Measurements from ENCODE around the gene ZRANB1. TPM values are rescaled to one million over a fixed set of nuclear protein-coding genes. Genes with fewer than 3 reads are reported as not detected.
A peak's percentile ranks its signal among the peaks of the same experiment; 100 is the strongest.

The ZRANB1 gene
- total RNA-seq, 4 donors from 2014 or later: 35.5 to 48.7 (median 44.3) TPM

DNA sequence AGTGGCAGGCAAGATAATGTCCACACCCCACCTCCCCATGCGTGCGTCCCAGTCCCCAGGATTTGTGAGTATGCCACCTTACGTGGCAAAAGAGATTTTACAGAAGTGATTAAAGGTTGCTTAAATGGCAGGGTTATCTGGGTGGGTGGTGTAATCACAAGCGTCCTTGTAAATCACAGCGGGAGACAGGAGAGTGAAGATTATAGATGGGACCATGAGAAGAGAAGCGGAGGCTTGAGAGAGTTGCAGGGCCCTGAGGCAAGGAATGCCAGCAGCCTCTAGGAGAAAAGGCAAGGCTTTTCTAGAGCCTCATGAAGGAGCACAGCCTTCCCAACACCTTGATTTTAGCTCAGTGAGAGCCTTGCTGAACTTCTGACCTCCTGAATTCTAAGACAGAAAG lies 10.2 kb downstream of the ZRANB1 start:
- Histone ChIP-seq H3K9me3 (no peaks in the 10 kb centered on the region), H3K27ac (no peak overlapping the region), H3K27me3 (no peaks in the 10 kb centered on the region), H3K4me3 (no peak overlapping the region), H3K36me3 (no peaks in the 10 kb centered on the region), H3K4me1 (peaks cover 11 to 55% (median 13%) of the 10 kb centered on the region in 3 donors)
- TF ChIP-seq EP300 (IDR thresholded peaks at IDR 0.05) (no peak), POLR2A (IDR thresholded peaks at IDR 0.05) (no peak), POLR2AphosphoS5 (IDR thresholded peaks at IDR 0.05) (no peak)
- TF ChIP-seq, protein P1, sequence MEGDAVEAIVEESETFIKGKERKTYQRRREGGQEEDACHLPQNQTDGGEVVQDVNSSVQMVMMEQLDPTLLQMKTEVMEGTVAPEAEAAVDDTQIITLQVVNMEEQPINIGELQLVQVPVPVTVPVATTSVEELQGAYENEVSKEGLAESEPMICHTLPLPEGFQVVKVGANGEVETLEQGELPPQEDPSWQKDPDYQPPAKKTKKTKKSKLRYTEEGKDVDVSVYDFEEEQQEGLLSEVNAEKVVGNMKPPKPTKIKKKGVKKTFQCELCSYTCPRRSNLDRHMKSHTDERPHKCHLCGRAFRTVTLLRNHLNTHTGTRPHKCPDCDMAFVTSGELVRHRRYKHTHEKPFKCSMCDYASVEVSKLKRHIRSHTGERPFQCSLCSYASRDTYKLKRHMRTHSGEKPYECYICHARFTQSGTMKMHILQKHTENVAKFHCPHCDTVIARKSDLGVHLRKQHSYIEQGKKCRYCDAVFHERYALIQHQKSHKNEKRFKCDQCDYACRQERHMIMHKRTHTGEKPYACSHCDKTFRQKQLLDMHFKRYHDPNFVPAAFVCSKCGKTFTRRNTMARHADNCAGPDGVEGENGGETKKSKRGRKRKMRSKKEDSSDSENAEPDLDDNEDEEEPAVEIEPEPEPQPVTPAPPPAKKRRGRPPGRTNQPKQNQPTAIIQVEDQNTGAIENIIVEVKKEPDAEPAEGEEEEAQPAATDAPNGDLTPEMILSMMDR (IDR thresholded peaks at IDR 0.05): no peak
- WGBS, 2 donors (ENCODE audit: low coverage in 1 of 2): 82 to 98% methylated on average over 2 to 6 of the region's 6 CpGs
- ATAC-seq: no peak

DNA sequence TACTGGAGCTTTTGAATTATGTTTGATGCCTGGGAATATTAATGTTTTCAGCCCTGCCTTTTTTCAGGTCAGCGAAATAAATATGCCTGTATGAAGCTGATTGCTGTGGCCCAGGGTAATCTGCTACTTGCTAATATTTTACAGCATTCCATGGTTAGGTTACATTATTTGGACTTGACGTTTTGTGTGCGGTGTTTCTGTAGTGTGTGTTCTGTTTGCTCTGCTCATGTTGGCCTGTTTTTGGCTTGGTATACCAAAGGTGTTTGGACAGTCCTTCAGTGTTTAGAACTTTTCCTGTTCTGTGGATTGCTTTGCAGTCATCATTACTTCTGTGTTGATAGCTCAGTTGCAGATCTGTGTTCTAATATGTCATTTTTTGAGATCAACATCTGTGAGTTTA lies 11.5 kb downstream of the ZRANB1 start:
- H3K9me3 ChIP-seq: no peaks in the 10 kb centered on the region
- 70 to 80% methylated on average over 2 to 3 of the region's 3 CpGs for WGBS, 2 donors (ENCODE audit: low coverage in 1 of 2)
- peaks cover 7 to 54% (median 13%) of the 10 kb centered on the region in 3 donors for H3K4me1 ChIP-seq
- TF ChIP-seq EP300 (IDR thresholded peaks at IDR 0.05) (no peak), POLR2A (IDR thresholded peaks at IDR 0.05) (no peak), POLR2AphosphoS5 (IDR thresholded peaks at IDR 0.05) (no peak)
- TF ChIP-seq, protein P1 (IDR thresholded peaks at IDR 0.05): no peak
- no peak overlapping the region for H3K4me3 ChIP-seq
- H3K27me3 ChIP-seq: no peaks in the 10 kb centered on the region
- H3K36me3 ChIP-seq: no peaks in the 10 kb centered on the region
- H3K27ac ChIP-seq: no peak overlapping the region
- ATAC-seq: no peak

DNA sequence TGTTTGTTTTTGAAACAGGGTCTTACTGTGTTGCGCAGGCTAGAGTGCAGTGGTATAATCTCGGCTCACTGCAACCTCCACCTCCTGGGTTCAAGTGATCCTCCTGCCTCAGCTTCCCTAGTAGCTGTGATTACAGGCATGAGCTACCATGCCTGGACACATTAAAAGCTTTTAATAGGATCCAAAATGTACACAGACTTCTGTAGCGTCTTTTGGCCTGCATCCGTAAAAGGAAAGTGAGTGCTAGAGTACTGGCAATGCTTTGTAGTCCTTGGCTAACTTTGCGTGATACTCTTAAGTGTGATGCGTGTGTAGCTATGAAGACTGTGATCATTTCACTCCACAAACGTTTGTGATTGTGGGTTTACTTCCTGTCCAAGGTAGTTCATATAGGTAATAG lies 13.3 kb downstream of the ZRANB1 start:
- ATAC-seq: no peak
- peak overlapping the region in 1 of 4 donors; percentile 25 for H3K27ac ChIP-seq

DNA sequence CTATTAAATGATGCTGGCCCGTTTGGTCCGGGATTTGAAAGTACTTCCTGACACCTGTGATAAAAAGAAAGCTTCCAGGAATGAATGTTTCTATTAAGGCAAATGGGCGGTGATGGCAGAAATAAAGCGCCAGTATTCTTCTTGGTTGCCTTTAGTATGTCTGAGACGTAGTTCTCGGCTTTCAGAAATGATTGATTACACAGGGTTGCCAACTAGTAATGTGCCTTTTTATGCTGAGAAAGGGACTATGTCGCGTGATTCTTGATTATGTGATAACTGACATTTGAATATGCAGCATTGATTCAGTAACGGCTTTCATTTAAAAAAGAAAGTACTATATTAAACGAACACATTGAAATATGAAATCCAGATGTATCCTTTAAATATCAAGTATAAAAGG lies 13.9 kb downstream of the ZRANB1 start:
- ATAC-seq: no peak
- Histone ChIP-seq H3K4me1 (peaks cover 7 to 62% (median 13%) of the 10 kb centered on the region in 3 donors), H3K36me3 (no peaks in the 10 kb centered on the region), H3K4me3 (no peak overlapping the region), H3K27me3 (no peaks in the 10 kb centered on the region), H3K27ac (peak overlapping the region in 2 of 4 donors; percentile 25 to 35), H3K9me3 (no peaks in the 10 kb centered on the region)
- WGBS, 2 donors (ENCODE audit: low coverage in 1 of 2): 9 to 29% methylated on average over 8 to 10 of the region's 10 CpGs
- no peak for TF ChIP-seq EP300 (IDR thresholded peaks at IDR 0.05)
- no peak for TF ChIP-seq POLR2AphosphoS5 (IDR thresholded peaks at IDR 0.05)
- TF ChIP-seq, protein P1 (IDR thresholded peaks at IDR 0.05): no peak
- TF ChIP-seq POLR2A (IDR thresholded peaks at IDR 0.05): no peak

More for the DNA sequence above, 13.3 kb downstream of the ZRANB1 start:
- Histone ChIP-seq H3K9me3 (no peaks in the 10 kb centered on the region), H3K27me3 (no peaks in the 10 kb centered on the region), H3K4me3 (no peak overlapping the region), H3K36me3 (no peaks in the 10 kb centered on the region), H3K4me1 (peaks cover 7 to 59% (median 13%) of the 10 kb centered on the region in 3 donors)
- 20 to 44% methylated on average over 2 to 7 of the region's 7 CpGs for WGBS, 2 donors (ENCODE audit: low coverage in 1 of 2)
- TF ChIP-seq EP300 (IDR thresholded peaks at IDR 0.05) (no peak), POLR2AphosphoS5 (IDR thresholded peaks at IDR 0.05) (no peak), POLR2A (IDR thresholded peaks at IDR 0.05) (no peak)
- TF ChIP-seq, protein P1 (IDR thresholded peaks at IDR 0.05): no peak

DNA sequence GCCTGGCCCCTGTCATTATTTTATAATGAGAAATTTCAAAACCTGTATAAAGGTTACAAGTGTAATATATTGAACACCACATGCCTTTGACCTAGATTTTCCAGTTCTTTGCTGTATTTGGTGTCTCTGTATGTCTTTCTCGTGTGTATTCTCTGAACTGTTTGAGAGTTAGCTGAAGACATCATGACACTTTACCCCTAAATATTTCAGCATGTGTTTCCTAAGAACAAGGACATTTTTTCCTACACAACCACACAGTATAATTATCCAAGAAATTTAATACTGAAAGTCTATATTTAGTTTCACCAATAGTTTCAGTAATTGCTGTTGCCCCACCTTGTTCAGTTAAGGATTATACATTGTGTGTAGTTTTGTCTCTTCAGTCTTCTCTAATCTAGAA lies 14.8 kb downstream of the ZRANB1 start:
- TF ChIP-seq, protein P1 (IDR thresholded peaks at IDR 0.05): no peak
- no peak for TF ChIP-seq POLR2AphosphoS5 (IDR thresholded peaks at IDR 0.05)
- no peak for TF ChIP-seq POLR2A (IDR thresholded peaks at IDR 0.05)
- TF ChIP-seq EP300 (IDR thresholded peaks at IDR 0.05): no peak
- Histone ChIP-seq H3K27me3 (no peaks in the 10 kb centered on the region), H3K4me3 (no peak overlapping the region), H3K27ac (no peak overlapping the region), H3K36me3 (no peaks in the 10 kb centered on the region), H3K4me1 (peaks cover 7 to 71% (median 13%) of the 10 kb centered on the region in 3 donors), H3K9me3 (no peaks in the 10 kb centered on the region)
- 54 to 86% methylated on average over 1 of the region's 1 CpG for WGBS, 2 donors (ENCODE audit: low coverage in 1 of 2)
- no peak for ATAC-seq

All from gastroesophageal sphincter (tissue), 4 donors.